GM21360 (cell line): ENCODE measurements around the gene CTNNBL1.
"Not testable (repeated sequence)": the region's sequence is repeated elsewhere in the genome, so short reads cannot be mapped to it uniquely, and the experiment has no call there.

Experiments used
- ATAC-seq: cut with Tn5 transposase; IDR thresholded peaks from one replicate; pipeline ENCODE4 v1.9.1; 2021; ENCODE audit warnings: mild to moderate bottlenecking, moderate library complexity; ENCODE audit not compliant: unreplicated experiment

CTNNBL1 gene

GRCh38 chr20:37704955-37705354 lies 11.1 kb downstream of the CTNNBL1 start:
- ATAC-seq: no peak

DNA sequence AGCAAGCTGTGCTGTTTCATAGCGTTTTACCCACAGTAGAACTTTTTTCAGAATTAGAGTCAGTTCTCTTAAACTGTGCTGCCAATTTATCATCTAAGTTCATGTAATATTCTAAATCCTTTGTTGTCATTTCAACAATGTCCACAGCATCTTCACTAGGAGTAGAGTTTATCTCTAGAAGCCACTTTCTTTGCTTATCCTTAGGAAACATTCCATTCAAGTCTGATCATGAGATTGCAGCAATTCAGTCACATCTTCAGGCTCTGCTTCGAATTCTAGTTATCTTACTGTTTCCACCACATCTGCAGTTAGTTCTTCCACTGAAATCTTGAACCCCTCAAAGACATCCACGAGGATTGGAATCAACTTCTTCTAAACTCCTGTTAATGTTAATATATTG lies 12.5 kb downstream of the CTNNBL1 start:
- ATAC-seq: no peak

GRCh38 chr20:37711001-37711400 lies 17.2 kb downstream of the CTNNBL1 start:
- ATAC-seq: no peak

- no peak for ATAC-seq
Measured at GRCh38 chr20:37711994-37712964, 18.4 kb downstream of the CTNNBL1 start.

- no peak for ATAC-seq
Measured at GRCh38 chr20:37713396-37713795, 19.6 kb downstream of the CTNNBL1 start.

DNA sequence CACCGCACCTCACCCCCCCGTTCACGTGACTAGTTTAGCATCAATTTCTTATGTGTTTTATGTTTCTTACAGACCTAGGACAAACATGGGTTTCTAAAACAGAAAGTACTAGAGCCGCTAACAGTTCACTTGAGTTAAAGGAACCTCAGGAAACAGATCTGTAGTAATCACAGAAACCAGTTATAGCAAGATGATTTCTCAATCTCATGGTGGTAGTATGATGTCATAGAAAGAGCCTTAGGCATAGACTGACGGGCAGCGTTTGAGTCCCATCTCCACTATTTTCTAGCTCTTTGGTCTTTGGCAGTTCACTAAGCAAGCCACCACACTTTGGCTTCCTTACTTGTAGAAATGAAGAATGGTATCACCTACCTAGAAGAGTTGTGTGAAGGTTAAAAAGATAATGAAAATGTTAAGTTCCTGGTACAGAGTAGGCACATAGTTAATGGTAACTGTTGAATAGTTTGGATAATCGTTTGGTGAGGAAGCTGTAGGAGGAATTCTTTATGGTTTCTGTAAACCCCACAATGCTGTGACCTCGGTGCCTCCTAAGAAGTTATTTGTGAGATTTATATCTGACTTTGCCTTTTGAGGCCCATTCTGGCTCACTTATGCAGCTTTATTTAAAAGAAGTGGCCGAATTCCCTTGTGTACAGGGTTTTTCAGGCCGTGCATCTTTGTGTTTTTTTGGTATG lies 21.3 kb downstream of the CTNNBL1 start:
- no peak for ATAC-seq

DNA sequence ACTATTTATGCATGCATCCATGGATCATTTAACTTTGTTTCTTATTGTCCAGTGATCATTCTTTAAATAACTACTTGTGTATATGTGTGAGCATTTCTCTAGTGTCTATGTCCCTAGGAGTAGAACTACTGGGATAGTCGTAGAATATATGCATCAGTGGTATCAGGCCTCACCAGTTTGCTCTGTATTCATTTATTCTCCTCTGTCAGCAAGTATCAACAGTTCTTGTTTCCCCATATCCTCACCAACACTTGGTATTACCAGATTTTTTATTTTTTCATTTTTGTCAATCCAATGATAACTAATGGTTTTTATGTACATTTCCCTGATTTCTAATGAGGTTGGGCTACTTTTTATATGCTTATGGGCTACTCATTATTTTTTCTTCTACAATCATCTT lies 27.9 kb downstream of the CTNNBL1 start:
- ATAC-seq: no peak

- not testable (repeated sequence) for ATAC-seq
Measured at GRCh38 chr20:37722312-37722711, 28.5 kb downstream of the CTNNBL1 start.

DNA sequence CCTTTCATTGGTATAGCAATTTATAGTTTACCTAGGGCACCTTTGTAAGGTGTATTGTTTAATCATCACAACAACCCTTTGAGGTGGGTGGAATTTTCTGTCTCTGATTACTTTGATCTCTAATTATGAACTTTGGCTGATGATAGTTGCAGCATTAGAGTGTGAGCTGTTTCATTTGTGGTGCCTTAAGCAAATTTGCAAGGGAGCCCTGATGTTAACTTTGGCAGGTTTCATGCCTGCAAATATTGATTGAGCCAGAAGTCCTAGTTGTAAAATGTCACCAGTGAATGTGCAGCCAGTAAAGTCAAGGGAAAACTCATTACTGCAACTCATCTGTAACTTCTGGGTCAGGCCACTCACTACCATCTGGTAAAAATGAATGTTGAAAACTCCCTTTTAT lies 29.8 kb downstream of the CTNNBL1 start:
- no peak for ATAC-seq

- no peak for ATAC-seq
Measured at GRCh38 chr20:37725165-37725564, 31.3 kb downstream of the CTNNBL1 start.

DNA sequence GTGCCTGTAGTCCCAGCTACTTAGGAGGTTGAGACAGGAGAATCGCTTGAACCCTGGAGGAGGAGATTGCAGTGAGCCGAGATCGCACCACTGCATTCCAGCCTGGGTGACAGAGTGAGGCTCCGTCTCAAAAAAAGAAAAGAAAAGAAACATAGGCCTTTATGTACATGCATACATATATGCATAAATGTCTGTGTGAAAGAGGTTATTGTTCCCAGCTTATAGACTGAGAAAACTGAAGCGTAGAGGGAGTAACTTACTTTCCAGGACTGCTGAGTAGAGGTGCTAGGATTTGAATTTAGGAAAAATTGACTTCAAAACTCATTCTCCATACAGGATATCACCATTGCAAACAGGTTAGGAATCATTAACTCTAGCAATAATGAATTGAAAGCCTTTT lies 32.0 kb downstream of the CTNNBL1 start:
- ATAC-seq: no peak

DNA sequence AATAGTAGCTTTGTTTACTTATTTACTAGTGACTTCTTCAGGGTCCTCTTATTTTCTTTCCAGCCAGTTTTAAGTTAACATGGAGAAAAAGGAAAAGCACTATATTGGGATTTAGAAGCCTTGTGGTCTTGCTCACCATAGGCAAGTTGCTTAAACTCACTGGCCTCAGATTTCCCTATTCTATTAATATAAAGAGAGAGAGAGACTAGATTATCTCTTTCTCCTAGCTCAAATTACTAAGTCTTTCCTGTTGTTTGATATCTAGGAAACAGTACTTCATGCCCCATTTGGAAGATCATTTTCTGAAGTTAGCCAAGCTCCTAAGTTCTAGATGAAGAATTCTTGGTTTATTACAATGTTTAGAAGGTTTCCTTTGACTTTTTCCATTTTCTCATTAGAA lies 32.5 kb downstream of the CTNNBL1 start:
- no peak for ATAC-seq

DNA sequence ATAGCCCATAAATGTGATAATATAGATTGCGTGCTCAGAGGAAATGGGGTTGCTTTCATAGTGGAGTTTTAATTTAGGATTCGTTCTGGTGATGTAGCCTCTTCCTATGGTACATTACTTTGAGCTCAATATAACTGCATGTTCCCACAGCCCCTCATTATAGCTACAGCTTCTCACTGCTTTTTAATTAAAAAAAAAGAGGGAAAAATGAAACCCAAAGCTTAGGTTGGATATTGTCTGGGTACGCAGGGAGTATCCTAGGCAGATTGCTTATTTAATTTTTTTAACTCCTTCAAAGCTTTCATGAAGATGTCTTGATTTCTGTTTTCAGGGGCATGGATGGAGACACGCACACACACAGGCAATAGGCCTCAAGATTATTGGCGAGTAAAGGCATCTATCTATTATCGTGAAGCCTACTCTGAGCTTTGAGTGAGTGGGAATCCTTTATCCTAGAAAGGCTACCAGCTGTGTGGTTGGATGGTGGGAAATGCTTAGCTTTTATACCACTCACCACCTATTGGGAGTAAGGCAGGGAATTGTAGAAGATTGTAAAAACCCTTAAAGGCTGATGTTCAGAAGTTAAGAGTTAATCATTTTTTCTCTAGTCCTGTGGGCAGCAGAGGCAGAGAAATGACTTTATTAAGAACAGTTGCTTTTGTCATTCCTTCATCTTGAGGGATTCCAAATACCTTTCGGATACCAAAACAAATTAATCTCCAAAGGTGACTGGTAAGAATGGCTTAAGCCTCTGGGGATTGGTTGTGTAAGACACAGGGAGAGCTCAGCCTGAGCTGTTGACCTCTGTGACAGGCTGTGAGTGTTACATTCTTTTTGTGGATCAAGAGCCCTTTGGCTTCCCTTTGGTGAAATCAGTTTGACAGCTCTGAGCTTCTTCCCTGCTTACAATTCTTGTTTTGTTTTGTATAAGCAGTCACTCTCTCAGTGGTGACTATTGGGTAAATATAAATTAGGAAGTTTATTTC lies 33.4 kb downstream of the CTNNBL1 start:
- no peak for ATAC-seq

DNA sequence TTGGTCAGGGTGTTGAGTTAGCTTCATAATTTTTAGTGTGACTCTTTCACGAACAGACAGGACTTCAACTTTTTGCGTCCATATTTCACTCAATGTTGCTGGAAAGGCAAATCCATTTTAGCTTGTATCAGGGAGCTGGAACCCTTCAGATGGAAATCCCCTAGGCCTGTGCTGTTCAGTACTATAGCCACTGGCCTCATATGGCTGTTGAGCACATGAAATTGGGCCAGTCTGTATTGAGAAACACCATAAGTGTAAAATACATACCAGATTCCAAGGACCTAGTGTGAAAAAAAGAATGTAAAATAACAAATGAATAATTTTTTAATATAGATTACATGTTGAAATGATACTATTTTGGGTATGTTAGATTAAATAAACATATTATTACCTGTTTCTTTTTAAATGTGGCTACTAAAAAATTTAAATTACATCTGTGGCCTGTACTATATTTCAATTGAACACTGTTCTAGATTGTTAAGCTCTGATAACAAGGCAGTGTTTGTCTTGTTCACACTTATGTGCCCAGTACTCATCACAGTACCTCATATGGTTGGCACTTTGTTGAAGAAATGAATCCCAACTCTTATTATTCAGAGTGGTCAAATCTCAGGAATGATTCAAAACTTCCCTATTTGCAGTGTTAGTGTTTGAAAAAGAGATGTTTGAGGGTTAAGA lies 34.3 kb downstream of the CTNNBL1 start:
- ATAC-seq: no peak

DNA sequence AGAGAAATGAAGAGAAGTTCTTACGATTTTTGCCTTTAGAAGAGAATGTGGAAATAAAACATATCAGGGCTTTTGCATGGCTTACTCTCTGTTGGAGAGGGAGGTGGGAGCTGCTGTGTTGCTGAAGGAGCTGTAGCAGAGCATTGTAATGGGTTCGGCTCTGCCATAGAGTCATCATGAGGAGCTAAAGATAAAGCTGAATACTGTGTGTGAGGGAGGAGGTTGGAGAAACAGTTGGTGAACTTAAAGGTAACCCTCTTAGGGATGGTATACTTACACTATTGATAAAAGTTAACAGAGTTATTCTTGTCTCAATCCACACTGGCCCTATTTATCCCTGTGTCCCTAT lies 34.8 kb downstream of the CTNNBL1 start:
- ATAC-seq: no peak

- no peak for ATAC-seq
Measured at GRCh38 chr20:37729452-37729851, 35.6 kb downstream of the CTNNBL1 start.

- no peak for ATAC-seq
Measured at GRCh38 chr20:37729909-37730308, 36.1 kb downstream of the CTNNBL1 start.

DNA sequence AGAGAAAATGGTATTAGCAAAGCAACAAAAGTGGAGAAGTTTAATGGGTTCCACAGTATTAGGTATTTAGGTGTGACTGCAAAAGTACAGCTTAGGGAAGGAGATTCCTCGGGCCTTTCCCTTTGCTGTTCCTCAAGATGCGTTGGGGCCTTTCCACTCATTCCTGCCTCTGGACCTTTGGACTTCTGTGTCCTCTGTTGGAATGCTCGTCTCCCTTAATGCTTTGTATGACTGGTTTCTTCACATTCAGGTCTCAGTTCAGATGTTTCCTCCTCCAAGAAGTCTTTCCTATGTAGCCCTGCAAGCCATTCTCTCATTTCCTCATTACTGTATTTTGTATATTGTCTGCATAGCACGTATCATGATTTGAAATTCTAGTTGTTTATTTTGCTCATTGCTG lies 39.6 kb downstream of the CTNNBL1 start:
- ATAC-seq: no peak

- ATAC-seq: no peak
Measured at GRCh38 chr20:37734228-37734985, 40.6 kb downstream of the CTNNBL1 start.

GRCh38 chr20:37735541-37735940 lies 41.7 kb downstream of the CTNNBL1 start:
- no peak for ATAC-seq
